ENCODE results near the gene LANCL3. TPM values are rescaled to one million over a fixed set of nuclear protein-coding genes. Genes with fewer than 3 reads are reported as not detected.

The LANCL3 gene
- total RNA-seq, 1 experiment from 2014 or later, result 2.5 TPM

GRCh38 chrX:37677765-37678164 is 106.3 kb downstream of the LANCL3 start:
- no peak for DNase-seq (ENCODE audit: low spot score)
- ChIA-PET CTCF (no interaction called here), POLR2A (ENCODE audit: low non-redundant PET) (no interaction called here)
- H3K27ac ChIP-seq (ENCODE audit: low read depth, low read length, poor library complexity, severe bottlenecking), result no peak overlapping the region
- H3K4me3 ChIP-seq (ENCODE audit: low read depth, low read length, poor library complexity, severe bottlenecking), result no peak overlapping the region
- intact Hi-C loops (cut with micrococcal nuclease; ENCODE audit: unreplicated experiment), result no loop called here
- no peaks in the 10 kb centered on the region for H3K4me1 ChIP-seq (ENCODE audit: insufficient read depth, low read length, poor library complexity, severe bottlenecking)
- no peaks in the 10 kb centered on the region for H3K27me3 ChIP-seq (replicated peaks; ENCODE audit: insufficient read depth, low read depth, low read length, poor library complexity)
- TF ChIP-seq, protein P1, sequence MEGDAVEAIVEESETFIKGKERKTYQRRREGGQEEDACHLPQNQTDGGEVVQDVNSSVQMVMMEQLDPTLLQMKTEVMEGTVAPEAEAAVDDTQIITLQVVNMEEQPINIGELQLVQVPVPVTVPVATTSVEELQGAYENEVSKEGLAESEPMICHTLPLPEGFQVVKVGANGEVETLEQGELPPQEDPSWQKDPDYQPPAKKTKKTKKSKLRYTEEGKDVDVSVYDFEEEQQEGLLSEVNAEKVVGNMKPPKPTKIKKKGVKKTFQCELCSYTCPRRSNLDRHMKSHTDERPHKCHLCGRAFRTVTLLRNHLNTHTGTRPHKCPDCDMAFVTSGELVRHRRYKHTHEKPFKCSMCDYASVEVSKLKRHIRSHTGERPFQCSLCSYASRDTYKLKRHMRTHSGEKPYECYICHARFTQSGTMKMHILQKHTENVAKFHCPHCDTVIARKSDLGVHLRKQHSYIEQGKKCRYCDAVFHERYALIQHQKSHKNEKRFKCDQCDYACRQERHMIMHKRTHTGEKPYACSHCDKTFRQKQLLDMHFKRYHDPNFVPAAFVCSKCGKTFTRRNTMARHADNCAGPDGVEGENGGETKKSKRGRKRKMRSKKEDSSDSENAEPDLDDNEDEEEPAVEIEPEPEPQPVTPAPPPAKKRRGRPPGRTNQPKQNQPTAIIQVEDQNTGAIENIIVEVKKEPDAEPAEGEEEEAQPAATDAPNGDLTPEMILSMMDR (conservative IDR thresholded peaks at IDR 0.05; ENCODE audit: low read depth, low read length), result no peak
- no peak for TF ChIP-seq EZH2 (IDR thresholded peaks at IDR 0.05; ENCODE audit: borderline replicate concordance, low read depth, low read length, poor library complexity, severe bottlenecking)
- H3K36me3 ChIP-seq (ENCODE audit: insufficient read depth, low read length, poor library complexity, severe bottlenecking), result no peaks in the 10 kb centered on the region
- no peaks in the 10 kb centered on the region for H3K9me3 ChIP-seq (ENCODE audit: low read depth, low read length, poor library complexity, severe bottlenecking)
- no TSS peak for BruUV-seq (replicated peaks)

DNA sequence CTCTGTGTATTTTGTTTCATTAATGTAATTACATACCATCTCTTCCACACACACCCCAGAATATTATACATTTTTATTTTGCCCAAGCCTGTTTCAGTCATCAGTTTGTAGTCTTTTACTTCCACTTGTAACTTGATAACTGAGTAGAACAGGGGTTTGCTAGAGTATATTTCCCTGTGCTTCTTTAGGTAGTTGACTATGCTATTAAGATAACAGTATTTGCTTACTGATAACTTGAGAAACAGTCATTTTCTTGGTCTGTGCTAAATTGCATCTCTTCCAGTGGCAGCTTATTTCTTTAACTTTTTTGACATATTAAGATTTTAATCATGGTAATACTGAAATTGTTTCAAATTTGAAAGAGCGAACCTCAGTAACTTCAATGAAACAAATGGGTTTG is 107.1 kb downstream of the LANCL3 start:
- Histone ChIP-seq H3K4me1 (ENCODE audit: insufficient read depth, low read length, poor library complexity, severe bottlenecking) (no peaks in the 10 kb centered on the region), H3K36me3 (ENCODE audit: insufficient read depth, low read length, poor library complexity, severe bottlenecking) (no peaks in the 10 kb centered on the region), H3K9me3 (ENCODE audit: low read depth, low read length, poor library complexity, severe bottlenecking) (no peaks in the 10 kb centered on the region), H3K4me3 (ENCODE audit: low read depth, low read length, poor library complexity, severe bottlenecking) (no peak overlapping the region), H3K27me3 (replicated peaks; ENCODE audit: insufficient read depth, low read depth, low read length, poor library complexity) (no peaks in the 10 kb centered on the region), H3K27ac (ENCODE audit: low read depth, low read length, poor library complexity, severe bottlenecking) (no peak overlapping the region)
- intact Hi-C loops (cut with micrococcal nuclease; ENCODE audit: unreplicated experiment), result no loop called here
- CTCF ChIA-PET, result no interaction called here
- BruUV-seq (replicated peaks), result no TSS peak
- TF ChIP-seq, protein P1 (conservative IDR thresholded peaks at IDR 0.05; ENCODE audit: low read depth, low read length), result no peak
- TF ChIP-seq EZH2 (IDR thresholded peaks at IDR 0.05; ENCODE audit: borderline replicate concordance, low read depth, low read length, poor library complexity, severe bottlenecking), result no peak
- POLR2A ChIA-PET (ENCODE audit: low non-redundant PET), result no interaction called here
- no peak for DNase-seq (ENCODE audit: low spot score)

DNA sequence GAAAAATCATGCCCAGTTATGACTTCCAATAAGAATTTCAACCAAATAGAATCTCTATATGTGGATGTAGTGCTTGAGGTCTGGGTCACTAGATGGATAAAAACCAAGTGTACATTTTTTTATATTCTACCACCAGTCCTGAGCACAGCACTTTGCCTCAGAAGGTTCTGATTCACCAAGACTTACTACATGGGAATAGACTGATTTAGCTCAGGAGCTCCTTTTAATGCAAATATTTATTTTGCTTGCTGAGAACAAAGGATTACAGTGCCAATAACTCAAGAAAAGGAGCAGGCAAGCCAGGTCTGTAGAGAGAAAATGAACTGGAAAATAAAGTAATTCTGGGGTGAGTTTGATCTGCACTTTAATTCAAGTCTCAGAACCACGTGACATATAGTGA is 107.8 kb downstream of the LANCL3 start:
- CTCF ChIA-PET, result no interaction called here

More for the DNA sequence above, 107.8 kb downstream of the LANCL3 start:
- H3K4me3 ChIP-seq (ENCODE audit: low read depth, low read length, poor library complexity, severe bottlenecking), result no peak overlapping the region
- no peaks in the 10 kb centered on the region for H3K4me1 ChIP-seq (ENCODE audit: insufficient read depth, low read length, poor library complexity, severe bottlenecking)
- TF ChIP-seq, protein P1 (conservative IDR thresholded peaks at IDR 0.05; ENCODE audit: low read depth, low read length), result no peak
- no peak for TF ChIP-seq EZH2 (IDR thresholded peaks at IDR 0.05; ENCODE audit: borderline replicate concordance, low read depth, low read length, poor library complexity, severe bottlenecking)
- H3K9me3 ChIP-seq (ENCODE audit: low read depth, low read length, poor library complexity, severe bottlenecking), result no peaks in the 10 kb centered on the region
- intact Hi-C loops (cut with micrococcal nuclease; ENCODE audit: unreplicated experiment), result no loop called here
- no peak for DNase-seq (ENCODE audit: low spot score)
- no TSS peak for BruUV-seq (replicated peaks)
- H3K27ac ChIP-seq (ENCODE audit: low read depth, low read length, poor library complexity, severe bottlenecking), result no peak overlapping the region
- POLR2A ChIA-PET (ENCODE audit: low non-redundant PET), result no interaction called here
- no peaks in the 10 kb centered on the region for H3K36me3 ChIP-seq (ENCODE audit: insufficient read depth, low read length, poor library complexity, severe bottlenecking)
- no peaks in the 10 kb centered on the region for H3K27me3 ChIP-seq (replicated peaks; ENCODE audit: insufficient read depth, low read depth, low read length, poor library complexity)
